HG03571 (cell line): Measurements from ENCODE around the gene ANKAR.
"Not testable (repeated sequence)": the region's sequence is repeated elsewhere in the genome, so short reads cannot be mapped to it uniquely, and the experiment has no call there.

Experiments
- ATAC-seq: cut with Tn5 transposase; IDR thresholded peaks from one replicate; pipeline ENCODE4 v1.9.1; 2021; ENCODE audit not compliant: unreplicated experiment

ANKAR gene

DNA sequence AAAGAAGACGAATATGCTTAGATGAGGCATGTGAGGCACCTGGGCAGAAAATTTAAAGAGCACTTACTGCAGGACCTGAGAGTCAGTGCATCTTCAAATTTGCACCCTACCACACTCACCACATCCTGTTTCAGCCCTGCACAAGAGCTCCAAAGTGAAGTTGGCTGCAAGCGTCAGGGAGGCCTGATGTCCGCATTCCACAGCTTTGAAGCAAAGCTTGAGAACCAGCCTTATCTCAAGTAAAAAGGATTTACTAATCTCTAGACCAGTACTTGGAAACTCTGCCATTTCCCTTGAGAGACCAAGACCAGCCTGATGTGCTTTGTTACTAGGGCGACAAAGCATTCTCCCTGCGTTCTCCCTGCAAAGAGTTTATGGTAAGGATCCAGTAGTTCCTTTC is 16.6 kb upstream of the ANKAR start:
- ATAC-seq, result no peak

GRCh38 chr2:189658306-189659212 is 15.9 kb upstream of the ANKAR start:
- ATAC-seq, result no peak

- ATAC-seq, result no peak
Measured at GRCh38 chr2:189659734-189660133, 14.7 kb upstream of the ANKAR start.

DNA sequence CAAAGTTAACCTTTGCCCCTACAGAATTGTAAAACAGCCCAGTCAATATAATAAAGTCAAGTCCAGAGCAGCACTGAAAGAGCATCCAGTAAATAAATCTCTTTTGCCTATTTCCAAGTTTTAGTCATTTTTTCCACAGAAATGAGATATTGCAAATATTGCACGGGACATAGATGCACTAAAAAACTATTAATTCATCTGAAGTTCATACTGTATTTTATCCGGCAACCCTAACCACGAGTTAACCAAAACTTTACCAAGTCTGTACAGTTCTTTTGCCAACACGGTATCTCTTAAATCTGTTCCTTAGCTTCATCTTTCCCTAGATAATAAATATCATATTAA is 13.7 kb upstream of the ANKAR start:
- no peak for ATAC-seq

GRCh38 chr2:189661148-189661956 is 13.1 kb upstream of the ANKAR start, which contains the start of gene ASNSD1:
Gene ASNSD1, plus strand, starts transcription at chr2:189661459. Its CDS starts 4,674 bp downstream, at chr2:189666133.
- peak; percentile 97 for ATAC-seq

GRCh38 chr2:189661957-189662321 is 12.5 kb upstream of the ANKAR start:
- no peak for ATAC-seq

DNA sequence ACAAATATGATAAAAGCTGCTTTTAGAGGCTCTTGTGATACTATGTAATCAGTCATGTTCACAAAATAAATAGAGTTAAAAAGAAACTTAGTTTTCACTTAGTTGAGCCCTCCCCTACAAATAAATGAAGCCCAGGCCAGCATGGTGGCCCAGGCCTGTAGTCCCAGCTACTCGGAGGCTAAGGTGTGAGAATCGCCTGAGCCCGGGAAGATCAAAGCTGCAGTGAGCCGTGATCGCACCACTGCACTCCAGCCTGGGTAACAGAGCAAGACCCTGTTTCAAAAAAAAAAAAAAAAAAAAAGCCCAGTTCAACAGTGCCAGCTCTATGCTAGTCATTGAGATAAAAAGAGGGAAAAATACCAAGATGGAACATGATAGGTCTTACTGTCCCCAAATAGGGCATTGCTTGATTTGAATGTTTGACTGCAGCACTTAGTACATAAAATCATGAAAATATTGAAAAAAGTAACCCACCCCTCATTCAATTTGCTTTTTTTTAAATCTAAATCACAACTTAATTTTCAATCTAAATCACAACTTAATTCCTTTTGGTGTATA is 11.7 kb upstream of the ANKAR start:
- ATAC-seq, result no peak

DNA sequence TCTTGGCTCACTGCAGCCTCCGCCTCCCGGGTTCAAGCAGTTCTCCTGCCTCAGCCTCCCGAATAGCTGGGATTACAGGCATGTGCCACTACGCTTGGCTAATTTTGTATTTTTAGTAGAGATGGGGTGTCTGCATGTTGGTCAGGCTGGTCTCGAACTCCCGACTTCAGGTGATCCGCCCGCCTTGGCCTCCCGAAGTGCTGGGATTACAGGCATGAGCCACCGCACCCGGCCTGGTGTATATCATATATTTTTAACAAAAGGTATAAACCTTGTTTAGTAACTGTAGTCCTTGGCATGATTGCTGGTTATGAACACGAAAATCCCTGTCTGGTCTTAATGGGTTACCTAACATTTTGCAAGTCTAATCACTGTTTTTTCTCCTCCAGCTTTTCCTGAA is 11.2 kb upstream of the ANKAR start:
- not testable (repeated sequence) for ATAC-seq

GRCh38 chr2:189669913-189670312 is 4.6 kb upstream of the ANKAR start:
- no peak for ATAC-seq

DNA sequence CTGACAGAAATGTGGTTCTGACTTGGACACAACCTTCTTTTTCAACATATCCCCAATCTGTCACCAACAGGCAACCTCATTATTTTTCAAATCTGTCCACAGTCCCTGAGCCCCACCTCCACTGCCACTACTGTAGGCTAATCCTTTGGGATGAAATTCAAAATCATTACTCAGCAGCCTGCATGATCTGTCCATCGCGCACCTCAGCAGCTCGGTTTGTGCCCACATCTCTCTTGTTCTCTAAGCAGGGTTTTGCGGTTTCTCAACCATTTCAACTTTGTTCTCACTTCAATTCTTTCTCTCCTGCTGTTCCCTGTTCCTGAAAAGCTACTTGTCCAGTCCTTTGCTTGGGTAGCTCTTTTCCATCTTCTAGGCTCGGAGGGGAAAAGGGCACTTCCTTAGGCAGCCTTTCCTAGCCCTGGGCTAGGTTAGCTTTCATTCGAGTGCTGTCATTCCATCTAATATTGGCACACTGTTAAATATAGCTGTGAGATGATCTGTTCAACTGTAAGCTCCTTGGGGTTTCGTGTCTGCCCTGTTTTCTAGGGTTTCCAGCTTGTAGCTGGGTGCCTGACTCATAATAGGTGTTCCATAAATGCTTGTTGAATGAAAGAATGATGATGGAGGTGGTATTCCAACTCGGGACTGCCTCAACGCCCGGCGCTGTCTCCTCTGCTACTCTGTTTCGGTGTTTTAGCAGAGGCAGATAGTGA is 653 bp upstream of the ANKAR start:
- no peak for ATAC-seq

GRCh38 chr2:189676471-189676870 is 2.0 kb downstream of the ANKAR start:
- ATAC-seq, result no peak

DNA sequence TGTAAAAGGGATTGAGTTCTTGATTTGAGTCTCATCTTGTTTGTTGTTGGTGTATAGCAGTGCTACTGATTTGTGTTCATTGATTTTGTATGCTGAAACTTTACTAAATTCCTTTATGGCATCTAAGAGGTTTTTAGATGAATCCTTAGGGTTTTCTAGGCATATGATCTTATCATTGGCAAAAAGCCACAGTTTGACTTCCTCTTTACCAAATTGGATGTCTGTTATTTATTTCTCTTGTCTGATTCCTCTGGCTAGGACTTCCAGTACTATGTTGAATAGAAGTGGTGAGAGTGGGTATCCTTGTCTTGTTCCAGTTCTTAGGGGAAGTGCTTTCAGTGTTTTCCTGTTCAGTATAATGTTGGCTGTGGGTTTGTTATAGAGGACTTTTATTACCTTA is 4.8 kb downstream of the ANKAR start:
- ATAC-seq, result no peak

- ATAC-seq, result no peak
Measured at GRCh38 chr2:189681203-189681602, 6.7 kb downstream of the ANKAR start.

- ATAC-seq, result no peak
Measured at GRCh38 chr2:189681903-189682302, 7.4 kb downstream of the ANKAR start.

DNA sequence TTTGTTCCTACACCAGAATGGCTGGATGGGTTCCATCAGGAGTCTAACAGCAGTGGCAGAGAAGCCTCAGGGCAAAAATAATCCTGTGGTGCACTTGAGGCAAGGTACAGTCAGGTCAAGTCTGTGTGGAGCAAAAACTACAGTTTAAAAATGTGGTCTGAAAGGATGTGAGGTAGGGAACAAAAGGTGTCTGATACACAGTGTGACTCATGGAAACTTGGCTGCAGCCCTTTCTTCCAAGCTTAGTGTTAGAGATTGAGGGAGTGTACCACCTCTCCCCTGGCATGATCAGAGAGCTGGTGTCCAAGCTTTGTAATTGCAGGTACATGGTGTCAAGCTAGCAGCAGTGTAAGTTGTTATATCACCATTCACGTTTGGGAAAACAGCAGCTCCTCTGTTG is 8.9 kb downstream of the ANKAR start:
- ATAC-seq, result no peak

GRCh38 chr2:189684811-189685210 is 10.3 kb downstream of the ANKAR start:
- no peak for ATAC-seq

DNA sequence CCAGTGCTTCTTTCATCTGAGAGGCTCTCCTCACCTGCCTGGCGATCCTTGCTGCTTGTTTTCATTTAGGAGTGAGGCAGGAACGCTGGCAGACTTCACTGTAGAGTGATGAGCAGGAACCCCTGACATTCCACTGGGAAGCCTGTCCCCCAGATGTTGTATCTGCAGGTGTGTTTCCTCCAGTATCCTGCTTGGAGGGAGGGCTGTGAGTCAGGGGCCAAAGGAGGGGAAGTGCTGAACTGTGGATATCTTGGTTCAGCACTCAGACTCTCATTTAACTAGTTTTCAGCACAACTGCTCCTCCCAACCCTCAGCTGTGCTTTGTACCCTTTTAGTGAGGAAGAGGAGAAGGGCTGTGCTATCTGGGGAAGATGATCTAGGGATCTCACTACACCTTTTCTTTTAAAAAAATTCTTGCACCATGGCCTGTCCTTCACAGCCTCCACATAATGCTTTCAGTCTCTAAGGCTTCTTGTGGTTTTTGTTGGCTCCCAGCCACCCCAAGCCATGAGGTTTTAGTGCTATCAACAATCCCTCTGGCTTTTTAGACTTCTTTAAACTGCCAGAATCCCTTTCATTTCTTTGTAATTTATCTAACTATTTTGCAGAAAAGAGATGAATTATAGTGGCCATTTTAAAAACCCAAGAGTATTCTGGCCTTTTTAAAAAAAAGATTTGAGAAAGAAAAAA is 11.2 kb downstream of the ANKAR start:
- ATAC-seq, result no peak

DNA sequence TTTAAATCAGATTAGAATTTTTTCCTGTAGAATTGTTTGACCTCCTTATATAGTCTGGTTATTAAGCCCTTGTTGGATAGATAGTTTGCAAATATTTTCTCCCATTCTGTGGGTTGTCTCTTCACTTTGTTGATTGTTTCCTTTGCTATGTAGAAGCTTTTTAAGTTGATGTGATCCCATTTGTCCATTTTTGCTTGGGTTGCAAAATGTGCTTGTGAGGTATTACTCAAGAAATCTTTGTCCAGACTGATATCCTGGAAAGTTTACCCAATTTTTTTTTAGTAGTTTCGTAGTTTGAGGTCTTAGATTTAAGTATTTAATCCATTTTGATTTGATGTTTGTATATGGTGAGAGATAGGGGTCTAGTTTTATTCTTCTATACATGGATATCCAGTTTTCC is 13.3 kb downstream of the ANKAR start:
- ATAC-seq, result not testable (repeated sequence)

DNA sequence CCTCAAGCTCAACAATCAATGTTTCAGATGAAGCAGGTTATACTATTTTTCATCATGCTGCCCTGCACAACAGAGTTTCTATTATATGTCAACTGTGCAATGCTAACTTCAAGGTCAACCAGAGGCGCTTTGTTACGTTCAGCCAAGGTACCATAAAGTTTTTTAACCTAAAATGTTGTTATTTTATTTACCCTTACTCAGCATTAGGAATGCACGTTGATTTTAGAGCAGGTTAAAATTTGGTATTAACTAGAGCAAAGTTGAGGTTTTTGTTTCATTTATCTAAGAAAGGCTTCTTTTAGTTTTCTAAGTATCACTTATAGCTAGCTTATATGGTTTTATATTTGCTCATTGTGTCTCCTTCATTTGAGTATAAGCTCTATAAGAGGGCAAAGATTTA is 21.8 kb downstream of the ANKAR start:
- no peak for ATAC-seq

DNA sequence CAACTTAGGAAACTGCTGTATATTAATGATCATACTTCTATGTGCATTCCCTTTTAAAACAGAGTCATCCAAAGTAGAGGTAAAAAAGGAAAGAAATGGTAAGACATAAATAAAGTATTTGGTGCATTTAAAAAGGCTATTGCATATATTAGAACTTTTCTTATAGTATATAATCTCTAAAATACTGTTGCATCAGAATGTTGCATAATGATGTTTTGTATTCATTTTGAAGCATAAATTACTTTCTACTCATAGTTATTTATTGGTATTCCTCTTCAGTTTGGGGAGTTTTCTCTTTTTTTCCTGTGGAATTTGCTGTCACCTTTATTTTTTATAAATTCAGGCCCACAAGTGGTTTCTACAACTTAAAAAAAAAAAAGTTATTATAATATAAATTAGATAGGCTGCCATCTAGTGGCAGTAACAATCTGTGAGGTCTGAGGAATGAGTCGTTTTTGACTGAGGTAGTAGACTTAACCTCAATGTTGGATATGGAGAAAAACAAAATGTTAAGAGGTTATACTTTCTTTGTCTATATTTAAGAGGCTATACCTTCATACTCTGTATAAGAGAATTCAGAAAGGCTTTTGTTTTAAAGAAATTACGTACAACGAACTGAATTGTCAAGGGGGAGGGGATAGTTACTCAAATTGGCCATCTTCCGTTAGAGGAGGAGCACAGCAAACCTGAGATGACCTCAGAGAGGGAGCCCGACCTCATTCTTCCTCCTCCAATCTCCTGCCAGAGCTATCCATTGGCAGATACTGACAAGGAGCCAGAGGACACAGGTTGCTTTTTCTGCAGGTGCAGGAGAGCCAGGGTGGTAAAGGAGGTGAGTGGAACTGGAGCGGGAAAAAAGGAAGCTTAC is 23.8 kb downstream of the ANKAR start:
- peak; percentile 55 for ATAC-seq
